HG02973 (cell line): ENCODE data around the gene RPL32.

ENCODE experiments used
- ATAC-seq: cut with Tn5 transposase; IDR thresholded peaks from one replicate; pipeline ENCODE4 v1.9.1; 2021; ENCODE audit warnings: moderate library complexity; ENCODE audit not compliant: unreplicated experiment

The RPL32 gene

DNA sequence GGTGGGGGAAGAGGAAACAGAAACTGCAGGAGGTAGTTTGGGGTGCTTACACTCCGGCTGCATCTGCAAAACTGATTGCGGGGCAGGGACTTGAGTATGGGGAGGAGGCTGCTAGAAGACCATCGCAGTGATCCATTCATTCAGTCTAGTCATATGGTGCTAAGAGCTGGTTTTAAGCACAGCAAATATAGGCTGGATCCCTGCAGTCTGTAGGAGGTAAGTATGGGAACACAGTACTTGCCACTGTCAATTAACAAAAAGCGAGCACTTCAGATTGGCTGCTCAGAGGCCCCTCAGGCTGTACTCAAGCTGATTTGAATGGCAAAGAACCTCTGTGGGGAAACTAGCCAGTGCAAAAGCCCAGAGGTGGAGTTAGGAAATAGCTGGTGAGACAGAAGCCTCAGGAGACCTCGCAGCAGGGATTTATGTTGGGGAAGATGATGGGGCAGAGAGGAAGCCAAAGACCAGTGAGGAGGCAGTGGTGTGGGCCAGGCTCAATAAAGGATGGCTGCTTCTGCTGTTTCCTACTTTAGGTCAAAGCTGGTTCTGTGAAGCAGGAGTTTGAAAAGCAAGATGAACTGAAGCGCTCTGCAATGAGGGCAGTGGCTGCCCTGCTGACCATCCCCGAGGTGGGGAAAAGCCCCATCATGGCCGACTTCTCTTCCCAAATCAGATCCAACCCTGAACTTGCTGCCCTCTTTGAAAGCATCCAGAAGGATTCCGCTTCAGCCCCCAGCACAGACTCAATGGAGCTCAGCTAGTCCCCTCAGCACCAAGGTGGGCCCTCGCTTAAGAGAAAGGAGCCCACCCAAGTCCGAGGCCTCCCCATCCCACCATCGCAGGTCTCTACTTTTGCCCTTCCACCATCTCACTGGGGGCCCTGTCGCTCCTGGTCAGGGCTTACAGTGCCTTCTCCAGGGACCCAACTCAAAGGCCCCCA is 7.9 kb downstream of the RPL32 start:
- no peak for ATAC-seq

DNA sequence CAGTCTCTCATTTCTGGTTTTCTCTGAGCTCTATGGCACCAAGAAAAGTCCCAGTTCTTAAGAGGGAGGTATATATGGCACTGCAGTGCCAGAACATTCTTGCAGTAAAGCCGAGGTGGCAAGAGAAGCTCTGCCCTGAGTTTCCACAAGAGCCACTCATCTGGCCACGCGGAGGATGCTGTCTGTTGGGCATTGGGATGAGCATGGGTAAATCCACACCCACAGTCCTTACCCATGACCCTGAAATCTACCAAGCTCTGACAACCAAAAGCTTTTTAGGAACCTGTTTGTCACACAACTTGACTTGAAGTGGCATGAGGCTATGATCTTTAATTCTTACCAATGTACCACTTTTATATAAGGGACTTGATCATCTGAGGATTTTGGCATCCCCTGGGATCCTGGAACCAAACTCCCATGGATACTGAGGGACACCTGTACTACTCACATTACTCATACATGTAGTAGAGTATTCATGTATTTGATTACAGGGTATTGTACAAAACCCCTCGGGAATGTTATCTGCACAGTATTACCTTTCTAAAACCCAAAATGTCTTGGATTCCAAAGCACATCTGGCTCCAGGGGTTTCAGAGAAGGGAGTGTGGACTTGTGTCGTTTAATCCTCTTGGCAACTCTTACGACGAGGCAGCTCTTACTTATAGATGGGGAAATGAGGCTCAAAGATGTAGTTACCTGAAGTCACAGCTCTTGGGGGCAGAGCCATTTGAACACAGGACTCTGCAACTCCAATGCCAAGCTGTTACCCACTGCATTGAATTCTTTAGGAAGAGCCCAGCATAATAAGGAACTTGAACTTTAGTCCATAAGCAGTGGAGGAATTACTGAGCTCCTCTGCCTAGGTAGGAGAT is 8.8 kb downstream of the RPL32 start:
- ATAC-seq: no peak

DNA sequence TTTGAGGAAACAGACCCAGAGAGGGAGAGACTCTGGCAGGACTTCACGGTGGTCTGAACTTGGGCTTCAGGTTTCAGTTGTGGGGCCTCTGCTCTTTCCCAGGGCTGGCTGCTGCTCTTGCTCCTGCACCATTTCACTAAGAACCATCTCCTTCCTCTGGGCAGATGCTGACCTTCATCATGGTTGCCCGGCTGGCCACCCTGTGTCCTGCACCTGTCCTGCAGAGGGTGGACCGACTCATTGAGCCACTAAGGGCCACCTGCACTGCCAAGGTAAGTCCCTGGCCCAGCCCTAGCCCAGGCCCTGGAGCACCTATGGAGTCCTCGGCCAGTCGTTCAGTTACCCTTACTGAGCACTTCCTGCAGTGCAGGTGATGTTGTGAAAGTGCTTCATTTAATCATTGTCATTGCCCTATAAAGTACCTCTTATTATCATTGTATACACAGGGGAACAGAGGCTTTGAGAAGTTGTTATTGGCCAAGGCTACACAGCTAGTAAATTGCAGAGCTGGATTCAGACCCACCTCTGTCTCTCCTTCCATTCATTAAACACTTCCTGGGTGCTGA is 10.0 kb downstream of the RPL32 start:
- ATAC-seq: no peak

DNA sequence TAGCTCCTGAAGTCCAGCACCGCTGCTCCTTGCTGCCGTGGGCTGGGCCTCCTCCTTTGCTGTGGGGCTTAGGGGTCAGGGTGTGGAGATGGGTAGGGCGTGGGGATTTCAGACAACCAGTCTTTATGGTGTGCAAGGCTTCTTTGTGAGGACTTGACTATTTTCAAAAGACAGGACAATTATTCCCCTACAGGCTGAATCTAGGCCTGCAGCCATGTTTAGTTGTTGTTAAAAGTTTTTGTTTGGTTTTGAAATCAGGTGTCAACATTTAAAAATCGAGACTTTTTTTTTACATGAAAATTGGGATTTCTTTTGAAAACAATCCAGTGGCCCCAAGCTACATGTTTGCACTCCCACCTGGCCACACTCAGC is 10.6 kb downstream of the RPL32 start:
- ATAC-seq: no peak

DNA sequence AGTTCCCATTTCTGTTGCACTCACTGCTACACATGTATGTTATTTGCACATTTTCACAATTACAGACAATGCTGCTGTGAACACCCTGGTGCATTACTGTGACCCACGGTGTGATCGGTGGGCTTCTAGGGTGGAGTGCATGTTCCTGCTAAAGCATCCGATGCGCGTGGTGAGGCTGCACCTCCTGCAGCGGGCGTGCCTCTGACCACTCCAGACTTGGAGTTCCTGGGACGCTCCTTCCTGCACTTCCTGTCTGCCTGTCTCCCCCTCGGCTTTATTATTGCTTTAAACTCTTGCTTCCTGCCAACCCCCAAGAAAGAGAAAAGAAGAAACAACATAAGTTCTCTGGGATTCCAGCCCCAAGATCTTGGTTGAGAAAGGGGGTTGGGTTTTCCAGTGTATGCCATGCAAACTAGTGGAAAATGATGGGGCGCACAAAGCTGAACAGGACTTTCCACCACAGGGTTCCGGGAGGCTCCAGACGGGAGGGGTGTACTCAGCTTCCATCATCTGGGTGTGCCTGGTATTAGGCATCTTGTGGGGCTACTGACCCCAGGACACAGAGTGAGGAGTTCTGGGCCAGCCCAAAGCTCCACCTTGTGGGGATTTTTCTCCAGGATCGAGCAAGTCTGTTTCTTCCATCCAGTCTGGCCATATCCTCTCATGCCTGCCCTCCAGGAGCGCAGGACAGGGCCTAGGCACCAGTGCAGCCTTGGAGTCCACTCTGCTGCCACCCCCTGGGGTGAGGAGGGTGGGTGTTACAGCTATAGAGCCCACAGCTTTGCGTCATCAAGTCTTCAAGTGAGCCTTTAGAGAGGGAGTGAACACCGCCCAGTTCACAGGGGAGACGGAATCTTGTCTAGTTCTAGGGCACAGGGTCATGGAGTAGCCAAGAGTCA is 11.2 kb downstream of the RPL32 start:
- no peak for ATAC-seq

DNA sequence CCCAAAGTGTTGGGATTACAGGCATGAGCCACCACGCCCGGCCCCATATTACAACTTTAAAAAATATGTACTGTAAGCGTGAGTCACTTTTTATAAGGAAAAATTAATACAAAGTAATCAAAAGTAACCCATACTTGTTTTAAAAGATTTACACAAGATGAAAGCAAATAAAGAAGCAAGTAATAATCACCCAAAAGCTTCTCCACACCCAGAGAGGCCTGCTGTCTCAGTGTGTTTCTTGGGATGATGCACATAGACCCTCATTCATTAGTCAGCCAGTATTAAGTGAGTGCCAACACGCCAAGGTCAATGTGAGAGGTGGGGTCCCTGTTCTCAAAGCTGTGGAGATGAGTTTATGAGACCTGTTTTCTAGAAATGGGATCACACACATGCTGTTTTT is 12.0 kb downstream of the RPL32 start:
- no peak for ATAC-seq

DNA sequence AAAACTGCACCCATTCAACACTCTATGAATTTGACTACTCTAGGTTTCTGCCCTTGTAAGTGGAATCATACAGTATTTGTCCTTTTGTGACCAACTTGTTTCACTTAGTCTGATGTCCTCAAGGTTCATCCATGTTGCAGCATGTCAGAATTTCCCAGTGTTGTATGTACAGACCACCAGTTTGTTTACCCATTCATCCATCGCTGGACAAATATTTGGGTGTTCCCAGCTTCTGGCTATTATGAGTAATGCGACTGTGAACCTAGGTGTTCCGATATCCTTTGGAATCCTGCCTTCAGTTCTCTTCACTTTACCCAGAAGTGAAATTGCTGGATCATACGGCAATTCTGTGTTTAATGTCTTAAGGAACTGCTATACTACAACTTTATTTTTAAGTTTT is 12.6 kb downstream of the RPL32 start:
- no peak for ATAC-seq

DNA sequence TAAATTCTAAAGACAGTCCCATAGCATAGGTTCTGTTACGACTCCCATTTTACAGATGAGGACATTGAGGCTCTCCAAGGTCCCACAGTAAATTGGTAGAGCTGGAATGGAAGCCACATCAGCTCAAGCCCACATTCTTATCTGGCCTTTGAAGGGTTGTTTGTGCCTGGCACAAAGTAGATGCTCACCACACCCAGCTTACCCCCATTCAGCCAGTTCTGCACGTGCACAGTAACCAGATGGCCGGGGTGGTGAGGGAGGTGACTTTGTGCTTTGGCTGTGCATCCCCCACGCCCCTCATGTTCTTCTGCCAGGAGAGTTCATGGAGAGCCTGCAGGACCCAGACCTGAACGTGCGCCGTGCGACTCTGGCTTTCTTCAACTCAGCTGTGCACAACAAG is 16.2 kb downstream of the RPL32 start:
- no peak for ATAC-seq

DNA sequence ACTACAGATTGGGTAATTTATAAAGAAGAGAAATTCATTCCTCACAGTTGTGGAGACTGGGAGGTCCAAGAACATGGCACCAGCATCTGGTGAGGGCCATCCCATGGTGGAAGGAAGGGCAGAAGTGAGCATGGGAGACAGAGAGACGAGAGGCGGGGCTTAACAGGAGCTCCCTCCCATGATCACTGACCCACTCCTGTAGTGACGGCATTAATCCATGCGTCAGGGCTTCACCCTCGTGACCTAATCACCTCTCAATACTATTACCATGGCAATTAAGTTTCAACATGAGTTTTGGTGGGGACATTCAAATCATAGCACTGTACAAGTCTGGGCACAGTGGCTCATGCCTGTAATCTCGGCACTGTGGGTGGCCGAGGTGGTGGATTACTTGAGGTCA is 17.1 kb downstream of the RPL32 start:
- no peak for ATAC-seq

DNA sequence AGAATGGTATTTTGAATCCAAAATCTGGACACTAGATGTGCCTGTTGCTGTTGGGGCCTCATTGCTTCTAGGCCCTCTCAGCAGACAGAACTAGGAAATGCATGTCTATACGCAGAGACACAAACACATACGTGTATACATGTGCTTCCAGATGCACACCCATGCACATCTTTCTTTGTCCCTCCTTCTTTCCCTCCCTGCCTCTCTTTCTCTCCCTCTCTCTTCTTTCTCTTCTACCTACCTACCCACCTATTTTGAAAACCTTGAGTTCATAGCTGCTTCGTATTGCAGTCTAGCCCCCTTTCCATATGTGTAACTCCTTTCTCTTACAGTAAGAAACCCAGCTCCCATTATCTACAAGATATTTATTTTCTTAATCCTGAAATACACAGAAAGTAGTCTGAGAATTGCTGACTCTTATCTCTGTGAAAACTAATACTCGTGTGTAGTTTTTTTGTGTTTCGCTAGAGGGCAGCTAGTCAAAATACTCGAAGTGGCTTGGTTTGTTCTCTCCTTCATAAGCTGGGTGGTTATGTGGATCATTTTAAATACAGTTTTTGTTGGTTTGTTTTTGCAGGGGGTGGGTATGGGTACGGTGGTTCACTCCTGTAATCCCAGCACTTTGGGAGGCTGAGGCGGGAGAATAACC is 18.5 kb downstream of the RPL32 start:
- ATAC-seq: no peak

DNA sequence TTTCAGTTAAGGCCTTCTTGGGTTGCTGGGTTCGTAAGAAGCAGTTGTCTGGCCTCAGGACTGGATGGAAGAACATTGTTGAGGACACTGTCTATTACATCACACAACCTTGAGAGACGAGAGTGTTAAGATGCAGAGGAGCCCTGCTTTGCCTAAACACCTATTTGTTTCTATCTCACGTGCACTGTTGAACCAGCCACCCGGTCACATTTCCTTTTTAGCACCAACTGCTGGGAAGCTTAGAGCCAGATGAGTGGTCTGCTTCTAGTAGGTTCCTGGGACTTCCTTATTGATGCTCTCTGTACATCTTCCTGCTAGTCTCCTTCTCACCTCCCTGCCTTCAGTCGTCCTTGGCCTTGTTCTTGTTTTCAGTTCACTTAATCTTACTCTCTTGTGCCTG is 22.6 kb downstream of the RPL32 start:
- no peak for ATAC-seq

DNA sequence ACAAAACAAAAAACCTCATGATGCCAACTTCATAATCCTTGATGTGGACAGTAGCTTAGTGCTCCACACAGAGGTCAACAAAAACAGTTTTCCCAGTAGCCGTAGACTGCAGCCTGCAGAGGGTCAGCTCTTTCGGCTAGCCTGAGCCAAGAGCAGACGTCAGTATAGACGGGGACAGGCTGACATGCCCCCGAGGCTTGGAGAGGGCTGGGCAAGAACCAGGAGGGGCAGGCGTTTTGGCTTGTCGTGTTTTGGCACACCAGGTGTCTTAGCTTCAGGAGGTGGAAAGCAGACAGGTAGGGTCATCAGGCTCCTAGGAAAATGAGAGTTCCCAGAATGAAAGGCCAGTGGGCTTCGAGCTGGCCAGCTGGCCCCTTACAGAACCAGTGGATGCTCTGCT is 23.1 kb downstream of the RPL32 start:
- no peak for ATAC-seq

DNA sequence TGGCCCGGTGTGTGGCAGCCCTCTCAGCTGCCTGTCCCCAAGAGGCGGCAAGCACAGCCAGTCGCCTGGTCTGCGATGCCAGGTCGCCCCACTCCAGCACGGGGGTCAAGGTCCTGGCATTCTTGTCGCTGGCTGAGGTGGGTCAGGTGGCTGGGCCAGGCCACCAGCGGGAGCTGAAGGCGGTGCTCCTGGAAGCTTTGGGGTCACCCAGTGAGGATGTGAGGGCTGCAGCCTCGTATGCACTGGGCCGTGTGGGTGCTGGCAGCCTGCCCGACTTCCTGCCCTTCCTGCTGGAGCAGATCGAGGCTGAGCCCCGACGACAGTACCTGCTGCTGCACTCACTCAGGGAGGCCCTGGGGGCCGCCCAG is 24.0 kb downstream of the RPL32 start:
- ATAC-seq: no peak

DNA sequence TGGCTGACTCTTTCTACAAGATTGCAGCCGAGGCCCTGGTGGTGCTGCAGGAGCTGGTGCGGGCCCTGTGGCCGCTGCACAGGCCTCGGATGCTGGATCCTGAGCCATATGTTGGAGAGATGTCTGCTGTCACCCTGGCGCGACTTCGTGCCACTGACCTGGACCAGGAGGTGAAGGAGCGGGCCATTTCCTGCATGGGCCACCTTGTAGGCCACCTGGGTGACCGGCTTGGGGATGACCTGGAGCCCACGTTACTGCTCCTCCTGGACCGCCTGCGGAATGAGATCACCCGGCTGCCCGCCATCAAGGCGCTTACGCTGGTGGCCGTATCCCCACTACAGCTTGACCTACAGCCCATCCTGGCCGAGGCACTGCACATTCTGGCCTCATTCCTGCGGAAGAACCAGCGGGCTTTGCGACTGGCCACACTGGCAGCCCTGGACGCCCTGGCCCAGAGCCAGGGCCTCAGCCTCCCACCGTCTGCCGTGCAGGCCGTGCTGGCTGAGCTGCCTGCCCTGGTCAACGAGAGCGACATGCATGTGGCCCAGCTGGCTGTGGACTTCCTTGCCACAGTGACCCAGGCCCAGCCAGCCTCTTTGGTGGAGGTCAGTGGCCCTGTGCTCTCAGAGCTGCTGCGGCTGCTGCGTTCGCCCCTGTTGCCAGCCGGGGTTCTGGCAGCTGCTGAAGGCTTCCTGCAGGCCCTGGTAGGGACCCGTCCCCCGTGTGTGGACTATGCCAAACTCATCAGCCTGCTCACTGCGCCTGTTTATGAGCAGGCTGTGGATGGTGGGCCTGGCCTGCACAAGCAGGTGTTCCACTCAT is 24.6 kb downstream of the RPL32 start:
- no peak for ATAC-seq

DNA sequence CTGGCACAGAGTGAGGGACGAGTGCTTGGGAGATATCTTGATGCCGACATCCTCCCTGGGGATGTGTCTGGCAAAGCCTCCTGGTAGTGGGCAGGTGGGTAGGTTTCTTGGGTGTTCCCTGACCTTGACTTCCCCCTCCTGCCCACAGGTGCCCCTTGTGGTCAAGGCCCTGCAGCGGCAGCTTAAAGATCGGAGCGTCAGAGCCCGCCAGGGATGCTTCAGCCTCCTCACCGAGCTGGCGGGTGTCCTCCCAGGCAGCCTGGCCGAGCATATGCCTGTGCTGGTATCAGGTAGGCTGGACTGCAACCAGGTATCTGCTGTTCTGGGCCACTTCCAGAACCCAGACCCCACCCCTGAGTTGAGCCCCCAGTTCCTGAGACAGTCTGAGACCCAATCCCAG is 25.6 kb downstream of the RPL32 start:
- no peak for ATAC-seq

DNA sequence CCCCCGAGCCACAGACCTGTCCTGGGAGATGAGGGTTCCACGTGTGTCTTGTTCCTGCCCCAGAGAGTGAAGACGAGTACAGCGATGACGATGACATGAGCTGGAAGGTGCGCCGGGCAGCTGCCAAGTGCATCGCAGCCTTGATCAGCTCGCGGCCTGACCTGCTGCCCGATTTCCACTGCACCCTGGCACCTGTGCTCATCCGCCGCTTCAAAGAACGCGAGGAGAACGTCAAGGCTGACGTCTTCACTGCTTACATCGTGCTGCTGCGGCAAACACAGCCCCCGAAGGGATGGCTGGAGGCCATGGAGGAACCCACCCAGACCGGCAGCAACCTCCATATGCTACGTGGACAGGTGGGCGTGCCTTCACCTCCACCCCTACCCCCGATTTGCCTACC is 26.3 kb downstream of the RPL32 start:
- ATAC-seq: no peak

DNA sequence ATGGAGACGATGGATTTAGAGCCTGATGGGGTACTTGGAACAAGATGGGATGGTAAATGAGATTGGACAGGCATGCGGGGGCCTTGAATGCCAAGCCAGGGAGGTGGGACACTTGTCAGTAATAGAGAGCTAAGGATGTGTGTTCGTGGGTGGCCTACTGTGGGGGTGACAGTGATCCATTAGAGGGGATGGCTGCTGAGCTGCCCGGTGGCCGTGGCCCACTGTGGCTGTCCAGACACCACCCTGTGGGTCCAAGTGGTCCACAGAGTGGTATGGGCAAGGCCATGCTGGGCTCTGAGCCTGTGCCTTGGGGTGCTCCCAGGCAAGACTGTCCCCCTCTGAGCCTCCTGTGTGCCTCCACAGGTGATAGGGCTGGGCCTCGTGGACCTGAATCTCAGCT is 27.4 kb downstream of the RPL32 start:
- ATAC-seq: no peak

DNA sequence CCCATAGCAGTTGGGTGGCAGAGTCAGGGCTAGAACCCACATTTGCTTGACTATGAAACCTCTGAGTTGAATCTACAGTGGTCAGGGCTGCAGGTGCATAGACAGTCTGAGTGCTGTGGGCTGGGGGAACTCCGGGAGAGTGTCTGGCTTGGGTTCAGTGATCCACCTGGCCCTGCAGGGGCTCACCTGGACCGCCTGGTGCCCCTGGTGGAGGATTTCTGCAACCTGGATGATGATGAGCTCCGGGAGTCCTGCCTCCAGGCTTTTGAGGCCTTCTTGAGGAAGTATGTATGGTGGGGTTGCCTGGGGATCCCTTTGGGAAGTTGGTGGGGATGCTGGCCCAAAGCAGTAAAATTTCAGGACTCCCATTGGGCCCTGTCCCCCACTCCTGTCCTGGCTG is 28.6 kb downstream of the RPL32 start:
- ATAC-seq: no peak

DNA sequence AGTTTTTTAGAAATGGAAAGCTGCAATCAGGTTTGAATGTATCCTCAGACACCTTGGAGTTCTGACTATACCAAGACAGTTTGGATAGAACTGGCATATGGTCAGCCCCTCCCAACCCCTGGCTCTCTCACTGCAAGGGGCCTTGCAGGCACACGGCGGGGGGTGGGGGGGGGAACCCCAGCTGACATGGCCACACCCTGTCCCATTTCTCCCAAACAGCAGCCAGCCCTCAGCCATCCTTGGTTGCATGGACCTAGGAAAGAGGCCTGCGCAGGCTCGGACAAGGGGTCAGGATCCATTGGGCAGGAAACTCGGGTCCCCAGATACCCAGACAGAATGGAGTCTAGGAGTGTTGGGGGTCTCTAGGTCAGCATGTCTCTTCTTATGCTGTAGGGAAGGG is 30.4 kb downstream of the RPL32 start:
- no peak for ATAC-seq
